K562 (cell line): Measurements from ENCODE around the gene NOS2. TPM values are rescaled to one million over a fixed set of nuclear protein-coding genes. Genes with fewer than 3 reads are reported as not detected.

Experiments
- ATAC-seq: fragments of 200-7000 bp; cut with Tn5 transposase; 3 replicates; pipeline ENCODE4 v1.9.1; 2020; ENCODE audit warnings: moderate library complexity
- BruUV-seq: library from RNA; stranded (reverse); fragments of 400-500 nt; replicated peaks from 2 replicates; lab custom pipeline; 2021; lab: Mats Ljungman, UMichigan
- CTCF ChIA-PET: fragments of 300-600 bp; formaldehyde crosslinking; extraction: SDS; loops from one replicate; lab custom pipeline; 2021; ENCODE audit warnings: low intra/inter-chr PET ratio; lab: Yijun Ruan, JAX
- POLR2A ChIA-PET: fragments of 300-600, 350-650 bp; sonication (Branson Sonifier 250); formaldehyde crosslinking; extraction: SDS; loops from one replicate; lab custom pipeline; 2021; ENCODE audit warnings: antibody characterized with exemption, inconsistent platforms; lab: Yijun Ruan, JAX
- DNase-seq, 4 experiments: peaks; one replicate each; pipeline versions ENCODE4 v3.0.0 to v3.0.0-alpha.2; 2011 to 2018; ENCODE audit warnings: low spot score in 3 of 4, mixed read lengths in 3 of 4; ENCODE audit errors: extremely low read depth in 1 of 4
- FAIRE-seq: peaks from 2 replicates; lab custom pipeline; 2011; peaks lifted over from hg19 to GRCh38; lab: Jason Lieb, UNC
- H2AFZ ChIP-seq: 2 replicates; pipeline ENCODE4 v1.6.0; 2011; ENCODE audit warnings: low read depth, low read length, control low read depth, inconsistent platforms
- H3K27ac ChIP-seq: fragments of 200-600 bp; 3 replicates; pipeline ENCODE4 v1.8.0; 2011; ENCODE audit warnings: low read depth, mild to moderate bottlenecking, control low read depth, inconsistent platforms, low read length, moderate library complexity, mixed read lengths; ENCODE audit errors: extremely low read depth
- H3K27me3 ChIP-seq, 2 experiments: fragments of 300-600 bp in 1 of 2; 2 replicates in 1 of 2; 3 replicates in 1 of 2; pipeline versions ENCODE4 v1.6.0 to v1.8.0; 2011; ENCODE audit warnings: inconsistent platforms in 2 of 2, low read length in 2 of 2, mild to moderate bottlenecking in 1 of 2, mixed read lengths in 1 of 2, moderate library complexity in 1 of 2; ENCODE audit not compliant: control insufficient read depth in 2 of 2, insufficient read depth in 2 of 2
- H3K36me3 ChIP-seq: fragments of 300-600 bp; 3 replicates; pipeline ENCODE4 v1.8.0; 2011; ENCODE audit warnings: mild to moderate bottlenecking, low read length, inconsistent platforms; ENCODE audit not compliant: control insufficient read depth, insufficient read depth
- H3K4me1 ChIP-seq, 2 experiments: fragments of 200-600 bp in 1 of 2; replicated peaks in 1 of 2; 2 replicates in 1 of 2; 3 replicates in 1 of 2; pipeline versions ENCODE4 v1.5.1 to v1.8.0; 2011; ENCODE audit warnings: inconsistent platforms in 2 of 2, low read length in 2 of 2, mild to moderate bottlenecking in 1 of 2, mixed read lengths in 1 of 2, moderate library complexity in 1 of 2; ENCODE audit not compliant: control insufficient read depth in 2 of 2, insufficient read depth in 2 of 2
- H3K4me2 ChIP-seq: 2 replicates; pipeline ENCODE4 v1.6.1; 2011; ENCODE audit warnings: low read length, control low read depth, inconsistent platforms, mixed read lengths; ENCODE audit not compliant: insufficient read depth
- H3K4me3 ChIP-seq: fragments of 200-600 bp; sonication (generic), shearing (Covaris generic); 2 replicates; pipeline ENCODE4 v1.5.1; 2016; ENCODE audit warnings: control low read depth, inconsistent platforms
- H3K79me2 ChIP-seq: fragments of 200-600 bp; 3 replicates; pipeline ENCODE4 v1.8.0; 2011; ENCODE audit warnings: low read length, inconsistent platforms; ENCODE audit not compliant: control insufficient read depth, insufficient read depth
- H3K9ac ChIP-seq, 2 experiments: 2 replicates each; pipeline versions ENCODE4 v1.6.0 to v1.6.1; 2011; ENCODE audit warnings: low read depth in 2 of 2, low read length in 2 of 2, control low read depth in 1 of 2, inconsistent platforms in 1 of 2, mild to moderate bottlenecking in 1 of 2, mixed read lengths in 1 of 2; ENCODE audit not compliant: insufficient read depth in 1 of 2
- H3K9me1 ChIP-seq: one replicate; pipeline ENCODE4 v1.6.0; 2011; ENCODE audit warnings: inconsistent platforms, mild to moderate bottlenecking, low read length, moderate library complexity; ENCODE audit not compliant: control insufficient read depth, insufficient read depth
- H3K9me3 ChIP-seq: replicated peaks from 2 replicates; pipeline ENCODE4 v1.5.1; 2011; ENCODE audit warnings: low read depth, low read length, inconsistent platforms; ENCODE audit not compliant: control insufficient read depth, insufficient read depth
- H4K20me1 ChIP-seq: replicated peaks from 2 replicates; pipeline ENCODE4 v1.6.1; 2011; ENCODE audit warnings: low read length, inconsistent platforms, mixed read lengths; ENCODE audit not compliant: control insufficient read depth, insufficient read depth
- ETV6 ChIP-seq, 3 experiments: fragments of 150-350 bp in 1 of 3; sonication (generic) in 1 of 3; formaldehyde crosslinking in 1 of 3; IDR thresholded peaks; 2 replicates each; pipeline versions ENCODE4 v1.6.1 to v1.8.0; 2014 to 2022; ENCODE audit warnings: borderline replicate concordance in 2 of 3, low read depth in 2 of 3, antibody characterized with exemption in 1 of 3, low read length in 1 of 3, mild to moderate bottlenecking in 1 of 3, missing genetic modification reagents in 1 of 3
- HOMEZ ChIP-seq: fragments of 250-450 bp; sonication (Bioruptor Pico); IDR thresholded peaks from 2 replicates; pipeline ENCODE4 v1.4.0; 2020; ENCODE audit warnings: mild to moderate bottlenecking, moderate library complexity
- LEF1 ChIP-seq: fragments of 450-650 bp; IDR thresholded peaks from 2 replicates; pipeline ENCODE4 v1.6.1; 2016; ENCODE audit warnings: mild to moderate bottlenecking
- NFE2 ChIP-seq: IDR thresholded peaks from 2 replicates; pipeline ENCODE4 v1.6.1; 2014; ENCODE audit warnings: antibody characterized with exemption, low read depth
- RB1 ChIP-seq: fragments of 450-650 bp; IDR thresholded peaks from 2 replicates; pipeline ENCODE4 v1.6.1; 2017; ENCODE audit warnings: low read depth, mild to moderate bottlenecking
- SMARCA5 ChIP-seq: fragments of 450-650 bp; IDR thresholded peaks from 2 replicates; pipeline ENCODE4 v1.6.1; 2016
- TRIM24 ChIP-seq, 2 experiments: fragments of 450-650 bp; IDR thresholded peaks; 2 replicates each; pipeline ENCODE4 v1.6.1; 2016
- ZNF316 ChIP-seq: fragments of 450-650 bp; IDR thresholded peaks from 2 replicates; pipeline ENCODE4 v1.6.1; 2016
- ZNF79 ChIP-seq: fragments of 250-450 bp; sonication (Bioruptor Pico); IDR thresholded peaks from 2 replicates; pipeline ENCODE4 v1.4.0; 2020; ENCODE audit warnings: low read depth, mild to moderate bottlenecking, moderate library complexity
- WGBS: fragments of 100-300 bp; shearing (Covaris generic); methylation state at CpG from one replicate; pipeline ENCODE4 v1.1.6; 2016; ENCODE audit warnings: low coverage, mixed read lengths; ENCODE audit not compliant: insufficient coverage; ENCODE audit errors: missing lambda C conversion rate; 5-methylcytosine and 5-hydroxymethylcytosine counted together
- in situ Hi-C: fragments of 300-500 bp; cut with MboI; formaldehyde crosslinking; loops from 4 replicates; pipeline ENCODE4 v1.15.0; 2018; ENCODE audit warnings: inconsistent platforms, mixed read lengths
- intact Hi-C: fragments of 100-400 bp; cut with micrococcal nuclease; formaldehyde crosslinking; loops from 2 replicates; pipeline ENCODE4 v1.14.2; 2022
- polyA plus RNA-seq, 8 experiments: library from polyadenylated mRNA; depleted of rRNA in 4 of 8; stranded (reverse) in 5 of 8; unstranded in 3 of 8; fragments of >200 nt; fragmentation: Nextera tagmentation in 2 of 8; fragmentation: Illumina TruSeq in 1 of 8; extraction: Ambion mirVana in 2 of 8; extraction: Trizol in 1 of 8; gene quantifications; 2 replicates each; pipeline versions ENCODE4 v1.2.1 to v1.2.3, GENCODE V29; 2011 to 2014; ENCODE audit warnings: inconsistent platforms in 1 of 8, missing spikeins in 1 of 8
- total RNA-seq, 7 experiments: library from RNA; depleted of rRNA in 6 of 7; stranded (reverse); fragments of >200 nt in 6 of 7; fragmentation: Illumina TruSeq in 2 of 7; extraction: Trizol in 2 of 7; gene quantifications; 2 replicates each; pipeline versions ENCODE4 v1.2.1 to v1.2.3, GENCODE V29; 2011 to 2021; ENCODE audit warnings: low replicate concordance in 1 of 7
- TF ChIP-seq, protein P1 (sequence below): fragments of 150-350 bp; IDR thresholded peaks from 2 replicates; pipeline ENCODE4 v1.6.1; 2014; ENCODE audit warnings: low read depth, mild to moderate bottlenecking, low read length, borderline replicate concordance

Gene NOS2
- total and polyA plus RNA-seq, 9 of the 15 experiments (the other 6 are each of a cell fraction or from before 2014, with no cell fraction given), result not detected

DNA sequence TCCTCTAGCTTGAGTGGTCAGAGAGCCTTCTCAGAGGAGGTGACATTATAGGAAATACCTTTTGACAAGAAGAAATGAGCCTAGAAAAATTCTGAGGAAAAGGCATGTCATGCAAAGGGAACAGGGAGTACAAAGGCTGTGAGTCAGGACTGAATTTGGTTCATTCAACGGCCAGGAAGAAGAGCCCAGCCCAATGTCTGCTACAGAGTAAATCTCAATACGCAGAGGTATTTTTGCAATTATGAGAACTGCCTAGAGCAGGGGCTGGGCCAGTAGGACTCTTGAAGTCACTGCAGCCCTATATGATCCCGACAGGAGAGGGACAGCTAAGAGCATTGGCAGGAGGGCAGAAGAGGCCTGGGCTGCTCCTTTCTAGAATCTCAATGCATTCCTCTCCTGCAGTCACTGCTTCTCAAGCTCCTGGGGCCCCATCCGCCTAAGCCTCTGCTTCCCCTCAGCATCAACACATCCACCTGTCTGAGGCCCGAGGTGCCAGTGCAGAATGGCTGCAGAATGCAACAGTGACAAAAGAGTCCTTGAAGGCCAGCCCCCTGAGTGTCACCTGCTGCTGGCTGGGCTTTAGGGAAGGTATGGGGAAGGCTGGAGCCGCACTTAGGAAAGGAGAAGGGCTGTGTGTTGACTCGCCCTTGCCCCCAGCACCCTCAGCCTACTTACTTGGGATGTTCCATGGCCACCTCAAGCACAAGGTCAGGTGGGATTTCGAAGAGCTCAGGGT lies 20.1 kb downstream of the NOS2 start:
- CTCF ChIA-PET, result no interaction called here
- no peak overlapping the region for H2AFZ ChIP-seq
- H3K4me2 ChIP-seq, result no peak overlapping the region
- H4K20me1 ChIP-seq, result no peaks in the 10 kb centered on the region
- peaks cover 29 to 60% of the 10 kb centered on the region in 2 experiments; a peak in 4 of 5 replicates for H3K27me3 ChIP-seq
- ATAC-seq, result no peak
- H3K27ac ChIP-seq, result no peak overlapping the region
- H3K9me1 ChIP-seq, result no peaks in the 10 kb centered on the region
- 4% methylated on average over 8 of the region's 8 CpGs for WGBS
- no peak for DNase-seq
- H3K4me1 ChIP-seq, result peaks cover 6 to 8% of the 10 kb centered on the region in 2 experiments; a peak in 4 of 5 replicates
- no peak for TF ChIP-seq RB1
- TF ChIP-seq ETV6 (IDR thresholded peaks at IDR 0.05; ENCODE audit: borderline replicate concordance in 1 of 2, low read depth in 2 of 2, low read length in 1 of 2), result no peak
- no peak for TF ChIP-seq ETV6 (CRISPR knock-in tag; IDR thresholded peaks at IDR 0.05; ENCODE audit: borderline replicate concordance)
- intact Hi-C loops (no loop called here), in situ Hi-C loops (no loop called here)
- POLR2A ChIA-PET, result interaction anchor here (0.5 to 1.0 kb wide), 5 partner anchors 8 to 581 kb away, joined by 3 to 4 read pairs (median 3); no protein-coding TSS in a partner anchor
- FAIRE-seq, result no peak
- BruUV-seq, result no TSS peak
- no peak overlapping the region for H3K9ac ChIP-seq
- no peaks in the 10 kb centered on the region for H3K9me3 ChIP-seq
- no peak overlapping the region for H3K4me3 ChIP-seq
- no peaks in the 10 kb centered on the region for H3K79me2 ChIP-seq
- H3K36me3 ChIP-seq, result no peaks in the 10 kb centered on the region

GRCh38 chr17:27778183-27778582 lies 22.1 kb downstream of the NOS2 start:
- peak; percentile 35 for FAIRE-seq
- CTCF ChIA-PET, result no interaction called here
- TF ChIP-seq LEF1 (no peak), HOMEZ (CRISPR knock-in tag) (no peak), NFE2 (peak; percentile 78), TRIM24 (IDR thresholded peaks at IDR 0.05) (no peak), ZNF79 (CRISPR knock-in tag) (peak; percentile 39; the same call in 1 of the 2 replicates), SMARCA5 (no peak), ZNF316 (peak; percentile 64)
- TF ChIP-seq, protein P1, sequence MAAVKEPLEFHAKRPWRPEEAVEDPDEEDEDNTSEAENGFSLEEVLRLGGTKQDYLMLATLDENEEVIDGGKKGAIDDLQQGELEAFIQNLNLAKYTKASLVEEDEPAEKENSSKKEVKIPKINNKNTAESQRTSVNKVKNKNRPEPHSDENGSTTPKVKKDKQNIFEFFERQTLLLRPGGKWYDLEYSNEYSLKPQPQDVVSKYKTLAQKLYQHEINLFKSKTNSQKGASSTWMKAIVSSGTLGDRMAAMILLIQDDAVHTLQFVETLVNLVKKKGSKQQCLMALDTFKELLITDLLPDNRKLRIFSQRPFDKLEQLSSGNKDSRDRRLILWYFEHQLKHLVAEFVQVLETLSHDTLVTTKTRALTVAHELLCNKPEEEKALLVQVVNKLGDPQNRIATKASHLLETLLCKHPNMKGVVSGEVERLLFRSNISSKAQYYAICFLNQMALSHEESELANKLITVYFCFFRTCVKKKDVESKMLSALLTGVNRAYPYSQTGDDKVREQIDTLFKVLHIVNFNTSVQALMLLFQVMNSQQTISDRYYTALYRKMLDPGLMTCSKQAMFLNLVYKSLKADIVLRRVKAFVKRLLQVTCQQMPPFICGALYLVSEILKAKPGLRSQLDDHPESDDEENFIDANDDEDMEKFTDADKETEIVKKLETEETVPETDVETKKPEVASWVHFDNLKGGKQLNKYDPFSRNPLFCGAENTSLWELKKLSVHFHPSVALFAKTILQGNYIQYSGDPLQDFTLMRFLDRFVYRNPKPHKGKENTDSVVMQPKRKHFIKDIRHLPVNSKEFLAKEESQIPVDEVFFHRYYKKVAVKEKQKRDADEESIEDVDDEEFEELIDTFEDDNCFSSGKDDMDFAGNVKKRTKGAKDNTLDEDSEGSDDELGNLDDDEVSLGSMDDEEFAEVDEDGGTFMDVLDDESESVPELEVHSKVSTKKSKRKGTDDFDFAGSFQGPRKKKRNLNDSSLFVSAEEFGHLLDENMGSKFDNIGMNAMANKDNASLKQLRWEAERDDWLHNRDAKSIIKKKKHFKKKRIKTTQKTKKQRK, result no peak

More at GRCh38 chr17:27778183-27778582, 22.1 kb downstream of the NOS2 start:
- ATAC-seq (0 out of 3 replicates have a peak, but pooled peaks have one; percentile 42), DNase-seq (peak in 2 of 4 experiments; percentile 20 to 27)
- no peaks in the 10 kb centered on the region for H3K9me1 ChIP-seq
- no peak overlapping the region for H3K4me2 ChIP-seq
- H3K9ac ChIP-seq, result no peak overlapping the region
- 21% methylated on average over 4 of the region's 4 CpGs for WGBS
- POLR2A ChIA-PET, result interaction anchor here (0.7 to 0.8 kb wide), 2 partner anchors 23 to 67 kb away, joined by 3 to 4 read pairs; partner anchors contain the start of gene NOS2
- H4K20me1 ChIP-seq, result no peaks in the 10 kb centered on the region
- H3K4me3 ChIP-seq, result no peak overlapping the region
- H3K27ac ChIP-seq, result no peak overlapping the region
- no peaks in the 10 kb centered on the region for H3K9me3 ChIP-seq
- intact Hi-C loops, result no loop called here
- H3K79me2 ChIP-seq, result no peaks in the 10 kb centered on the region
- in situ Hi-C loops, result no loop called here
- BruUV-seq, result no TSS peak
- peaks cover 6 to 8% of the 10 kb centered on the region in 2 experiments; a peak in 4 of 5 replicates for H3K4me1 ChIP-seq
- H2AFZ ChIP-seq, result no peak overlapping the region
- H3K27me3 ChIP-seq, result peaks cover 41 to 63% of the 10 kb centered on the region in 2 experiments
- no peaks in the 10 kb centered on the region for H3K36me3 ChIP-seq
